HG03139 (cell line): ENCODE data around the gene UGT1A9.
"Not testable (repeated sequence)": the region's sequence is repeated elsewhere in the genome, so short reads cannot be mapped to it uniquely, and the experiment has no call there.

Source experiments
- ATAC-seq: cut with Tn5 transposase; IDR thresholded peaks from one replicate; pipeline ENCODE4 v1.9.1; 2021; ENCODE audit not compliant: unreplicated experiment

The UGT1A9 gene

DNA sequence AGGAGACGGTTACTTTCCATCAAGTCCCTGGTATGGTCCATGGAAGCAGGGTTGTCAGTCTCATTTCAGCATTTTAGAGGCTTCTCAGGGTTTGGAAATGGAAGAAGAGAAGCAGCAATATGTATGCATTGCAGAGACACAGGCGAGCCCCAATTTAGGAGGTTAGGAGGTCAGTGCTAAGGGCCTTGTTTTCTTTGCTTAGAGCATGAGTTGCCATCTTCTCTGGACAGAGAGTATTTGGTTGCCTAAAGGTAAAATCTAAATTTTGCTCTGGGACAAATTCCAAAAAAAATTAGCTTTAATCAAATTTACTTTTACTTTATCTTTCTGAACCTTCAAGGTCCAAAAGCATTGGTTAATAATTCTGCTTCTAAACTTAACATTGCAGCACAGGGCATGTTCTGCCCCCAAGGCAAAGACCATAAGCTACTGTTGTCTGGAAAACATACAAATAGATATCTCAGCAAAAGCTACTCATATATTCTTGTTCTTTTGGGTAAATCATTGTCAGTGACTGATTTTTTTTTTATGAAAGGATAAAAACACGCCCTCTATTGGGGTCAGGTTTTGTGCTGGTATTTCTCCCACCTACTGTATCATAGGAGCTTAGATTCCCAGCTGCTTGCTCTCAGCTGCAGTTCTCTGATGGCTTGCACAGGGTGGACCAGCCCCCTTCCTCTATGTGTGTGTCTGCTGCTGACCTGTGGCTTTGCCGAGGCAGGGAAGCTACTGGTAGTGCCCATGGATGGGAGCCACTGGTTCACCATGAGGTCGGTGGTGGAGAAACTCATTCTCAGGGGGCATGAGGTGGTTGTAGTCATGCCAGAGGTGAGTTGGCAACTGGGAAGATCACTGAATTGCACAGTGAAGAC is at the start of gene UGT1A9:
TSS of gene UGT1A9 (plus strand) at position 609 of the 872 bp plus-strand sequence. CDS start at position 646, 37 bp downstream.
- no peak for ATAC-seq

DNA sequence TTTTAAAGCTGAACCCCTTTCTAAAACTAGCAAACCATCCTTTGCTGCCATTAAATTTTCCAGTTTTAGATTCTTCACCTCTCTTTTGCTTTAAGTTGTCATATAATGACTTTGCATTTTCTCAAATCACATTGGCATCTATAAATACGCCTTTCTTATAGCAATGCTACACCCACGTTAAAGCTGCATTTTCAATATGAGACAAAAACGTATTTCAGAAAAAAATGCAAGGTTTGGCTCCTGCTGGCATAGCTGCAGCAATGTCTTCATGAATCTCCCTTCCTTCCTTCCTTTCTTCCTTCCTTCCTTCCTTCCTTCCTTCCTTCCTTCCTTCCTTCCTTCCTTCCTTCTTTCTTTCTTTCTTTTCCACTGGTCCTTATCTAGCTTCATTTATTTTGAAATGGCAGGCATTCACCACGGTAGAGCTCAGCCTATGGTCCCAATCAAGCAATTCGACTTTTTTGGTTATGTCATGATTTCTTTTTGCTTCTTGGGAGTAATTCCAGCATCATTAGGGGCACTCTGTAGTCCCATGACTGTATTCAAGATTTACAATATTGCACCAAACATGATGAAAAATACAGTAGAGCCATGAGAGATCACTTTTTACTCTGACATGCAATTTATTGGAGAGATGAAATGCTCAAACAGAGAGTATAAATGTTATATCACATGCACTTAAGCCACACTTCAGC is 44.2 kb upstream of the UGT1A9 start:
- ATAC-seq, result no peak

DNA sequence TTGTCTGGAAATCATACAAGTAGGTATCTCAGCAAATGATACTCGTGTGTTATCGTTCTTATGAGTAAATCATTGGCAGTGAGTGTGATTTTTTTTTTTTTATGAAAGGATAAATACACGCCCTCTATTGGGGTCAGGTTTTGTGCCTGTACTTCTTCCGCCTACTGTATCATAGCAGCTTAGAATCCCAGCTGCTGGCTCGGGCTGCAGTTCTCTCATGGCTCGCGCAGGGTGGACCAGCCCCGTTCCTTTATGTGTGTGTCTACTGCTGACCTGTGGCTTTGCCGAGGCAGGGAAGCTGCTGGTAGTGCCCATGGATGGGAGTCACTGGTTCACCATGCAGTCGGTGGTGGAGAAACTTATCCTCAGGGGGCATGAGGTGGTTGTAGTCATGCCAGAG is 35.4 kb upstream of the UGT1A9 start, which contains the start of gene UGT1A10:
TSS of gene UGT1A10 (plus strand) at position 143 of the 400 bp plus-strand sequence. CDS start at position 218, 75 bp downstream.
- not testable (repeated sequence) for ATAC-seq

DNA sequence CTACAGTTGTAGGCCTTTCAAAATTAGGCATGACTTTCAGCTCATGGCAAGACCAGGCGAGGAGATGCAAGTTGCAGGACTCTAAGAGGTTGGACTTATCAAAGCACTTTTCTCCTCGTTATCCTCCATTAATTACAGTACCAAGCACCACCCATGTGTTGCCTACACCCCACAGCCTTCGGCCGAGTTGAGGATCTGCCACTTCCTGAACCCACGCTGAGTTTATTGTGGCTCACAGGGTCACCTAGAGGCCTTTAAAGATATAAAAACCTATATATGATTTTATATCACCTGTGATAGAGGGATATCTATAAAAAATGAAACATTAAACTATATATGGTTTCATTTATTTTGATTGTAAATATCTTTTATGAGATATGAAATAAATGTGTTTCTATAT is 32.9 kb upstream of the UGT1A9 start:
- ATAC-seq, result no peak

DNA sequence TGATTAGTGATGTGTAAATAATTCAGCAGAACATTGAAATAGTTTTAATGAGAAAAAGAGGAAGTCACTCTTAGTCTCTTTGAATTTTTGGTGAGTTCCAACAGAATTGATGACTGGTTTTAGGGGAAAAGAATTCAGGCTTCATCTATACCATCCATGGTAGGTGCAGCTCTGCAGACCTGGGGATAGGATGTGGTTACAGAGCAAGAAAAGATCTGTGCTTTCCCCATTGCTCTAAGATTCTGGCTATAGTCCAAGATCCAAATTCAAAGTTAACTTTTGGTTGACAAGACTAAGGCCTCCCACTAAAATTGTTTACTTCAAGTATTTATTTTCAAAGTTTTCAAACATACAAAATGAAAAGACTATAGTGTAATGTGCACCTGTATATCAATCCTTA is 31.8 kb upstream of the UGT1A9 start:
- no peak for ATAC-seq

GRCh38 chr2:233643128-233643527 is 28.6 kb upstream of the UGT1A9 start:
- no peak for ATAC-seq

DNA sequence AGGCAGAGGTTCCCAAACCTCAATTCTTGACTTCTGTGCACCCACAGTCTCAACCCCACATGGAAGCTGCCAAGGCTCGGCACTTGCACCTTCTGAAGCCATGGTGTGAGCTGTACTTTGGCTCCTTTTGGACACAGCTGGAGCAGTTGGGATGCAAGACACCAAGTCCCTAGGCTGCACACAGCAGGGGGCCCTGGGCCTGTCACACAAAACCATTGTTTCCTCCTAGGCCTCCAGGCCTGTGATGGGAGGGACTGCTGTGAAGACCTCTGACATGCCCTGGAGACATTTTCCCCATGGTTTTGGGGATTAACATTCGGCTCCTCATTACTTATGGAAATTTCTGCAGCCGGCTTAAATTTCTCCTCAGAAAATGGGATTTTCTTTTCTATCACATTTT is 25.7 kb upstream of the UGT1A9 start:
- ATAC-seq, result not testable (repeated sequence)

- ATAC-seq, result no peak
Observed at GRCh38 chr2:233650981-233651380, 20.7 kb upstream of the UGT1A9 start.

- ATAC-seq, result no peak
Observed at GRCh38 chr2:233651430-233651829, 20.3 kb upstream of the UGT1A9 start.

- no peak for ATAC-seq
Observed at GRCh38 chr2:233654501-233654900, 17.2 kb upstream of the UGT1A9 start.

- no peak for ATAC-seq
Observed at GRCh38 chr2:233655043-233655442, 16.7 kb upstream of the UGT1A9 start.

GRCh38 chr2:233655943-233656342 is 15.8 kb upstream of the UGT1A9 start:
- ATAC-seq, result not testable (repeated sequence)

GRCh38 chr2:233656443-233656842 is 15.3 kb upstream of the UGT1A9 start:
- ATAC-seq, result no peak

GRCh38 chr2:233658610-233659009 is 13.1 kb upstream of the UGT1A9 start:
- ATAC-seq, result no peak

GRCh38 chr2:233663911-233664310 is 7.8 kb upstream of the UGT1A9 start:
- no peak for ATAC-seq

GRCh38 chr2:233668605-233669260 is 3.0 kb upstream of the UGT1A9 start:
- ATAC-seq, result no peak

- no peak for ATAC-seq
Observed at GRCh38 chr2:233672886-233673285, 1.2 kb downstream of the UGT1A9 start.

GRCh38 chr2:233673896-233674295 is 2.2 kb downstream of the UGT1A9 start:
- ATAC-seq, result no peak

- ATAC-seq, result no peak
Observed at GRCh38 chr2:233674314-233674713, 2.6 kb downstream of the UGT1A9 start.

- no peak for ATAC-seq
Observed at GRCh38 chr2:233674995-233675394, 3.3 kb downstream of the UGT1A9 start.

- no peak for ATAC-seq
Observed at GRCh38 chr2:233676046-233676445, 4.3 kb downstream of the UGT1A9 start.

- ATAC-seq, result no peak
Observed at GRCh38 chr2:233679196-233679595, 7.5 kb downstream of the UGT1A9 start.
